ENCODE results near the gene CYB5R2.

The CYB5R2 gene

DNA sequence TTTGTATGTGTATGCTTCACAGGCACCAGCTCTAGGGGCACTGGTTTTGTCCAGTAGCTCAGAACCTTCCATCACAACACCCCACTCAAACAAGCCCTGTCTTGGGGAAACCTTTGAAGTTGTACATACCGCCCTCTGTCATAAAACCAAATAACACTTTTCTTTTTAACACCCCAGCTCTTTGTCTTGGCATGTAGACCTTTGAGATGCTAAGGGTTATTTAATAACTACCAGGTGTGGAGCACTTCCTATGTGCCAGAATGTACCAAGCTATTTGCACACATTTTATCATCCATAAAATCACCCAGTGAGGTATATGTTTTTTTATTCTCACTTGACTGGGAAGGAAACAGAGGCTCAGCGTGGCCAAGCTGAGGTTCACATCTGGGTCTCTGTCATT lies 50.6 kb downstream of the CYB5R2 start:
- no peak overlapping the region for H3K4me3 ChIP-seq (ENCODE audit: low read depth, low read length)
- TF ChIP-seq, protein P1, sequence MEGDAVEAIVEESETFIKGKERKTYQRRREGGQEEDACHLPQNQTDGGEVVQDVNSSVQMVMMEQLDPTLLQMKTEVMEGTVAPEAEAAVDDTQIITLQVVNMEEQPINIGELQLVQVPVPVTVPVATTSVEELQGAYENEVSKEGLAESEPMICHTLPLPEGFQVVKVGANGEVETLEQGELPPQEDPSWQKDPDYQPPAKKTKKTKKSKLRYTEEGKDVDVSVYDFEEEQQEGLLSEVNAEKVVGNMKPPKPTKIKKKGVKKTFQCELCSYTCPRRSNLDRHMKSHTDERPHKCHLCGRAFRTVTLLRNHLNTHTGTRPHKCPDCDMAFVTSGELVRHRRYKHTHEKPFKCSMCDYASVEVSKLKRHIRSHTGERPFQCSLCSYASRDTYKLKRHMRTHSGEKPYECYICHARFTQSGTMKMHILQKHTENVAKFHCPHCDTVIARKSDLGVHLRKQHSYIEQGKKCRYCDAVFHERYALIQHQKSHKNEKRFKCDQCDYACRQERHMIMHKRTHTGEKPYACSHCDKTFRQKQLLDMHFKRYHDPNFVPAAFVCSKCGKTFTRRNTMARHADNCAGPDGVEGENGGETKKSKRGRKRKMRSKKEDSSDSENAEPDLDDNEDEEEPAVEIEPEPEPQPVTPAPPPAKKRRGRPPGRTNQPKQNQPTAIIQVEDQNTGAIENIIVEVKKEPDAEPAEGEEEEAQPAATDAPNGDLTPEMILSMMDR (IDR thresholded peaks at IDR 0.05; ENCODE audit: low read depth, low read length): no peak

DNA sequence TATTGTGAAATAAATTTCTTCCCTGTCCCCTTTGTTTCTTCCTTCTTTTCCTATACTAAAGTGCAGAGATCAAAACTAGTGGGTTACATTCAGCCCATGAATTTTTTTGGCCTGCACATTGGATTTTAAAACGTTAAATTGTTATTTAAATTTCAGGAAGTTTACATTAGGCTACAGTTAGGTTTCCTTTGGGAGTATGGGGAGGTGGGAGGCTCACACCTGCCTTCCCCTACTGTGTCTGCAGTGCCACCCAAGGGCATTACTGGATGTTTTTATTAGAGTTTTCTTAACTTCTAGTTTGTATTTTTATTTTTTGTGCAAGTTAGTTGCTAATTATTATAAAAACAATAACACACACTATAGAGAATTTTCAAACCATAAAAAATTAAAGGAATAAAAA lies 51.7 kb downstream of the CYB5R2 start:
- TF ChIP-seq, protein P1 (IDR thresholded peaks at IDR 0.05; ENCODE audit: low read depth, low read length): no peak
- H3K4me3 ChIP-seq (ENCODE audit: low read depth, low read length): no peak overlapping the region

DNA sequence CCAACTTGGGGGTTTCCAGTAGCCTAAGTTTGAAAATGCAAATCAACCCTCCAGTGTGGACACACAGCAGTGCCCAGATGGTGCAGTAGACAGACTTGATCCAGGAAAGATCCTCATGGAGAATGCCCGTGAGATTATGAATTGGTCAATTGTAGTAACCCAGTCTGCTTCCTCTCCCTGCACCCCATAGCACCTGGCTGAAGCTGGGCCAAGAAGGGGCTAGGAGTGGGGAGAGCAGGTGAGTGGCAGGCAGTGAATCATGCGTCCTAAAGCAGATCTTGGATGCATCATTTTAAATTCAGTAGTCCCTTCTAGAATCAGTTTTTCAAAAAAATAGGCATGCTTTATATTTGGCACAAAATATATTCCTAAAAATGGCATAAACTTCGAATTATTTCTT lies 52.2 kb downstream of the CYB5R2 start:
- TF ChIP-seq, protein P1 (IDR thresholded peaks at IDR 0.05; ENCODE audit: low read depth, low read length): no peak
- no peak overlapping the region for H3K4me3 ChIP-seq (ENCODE audit: low read depth, low read length)

DNA sequence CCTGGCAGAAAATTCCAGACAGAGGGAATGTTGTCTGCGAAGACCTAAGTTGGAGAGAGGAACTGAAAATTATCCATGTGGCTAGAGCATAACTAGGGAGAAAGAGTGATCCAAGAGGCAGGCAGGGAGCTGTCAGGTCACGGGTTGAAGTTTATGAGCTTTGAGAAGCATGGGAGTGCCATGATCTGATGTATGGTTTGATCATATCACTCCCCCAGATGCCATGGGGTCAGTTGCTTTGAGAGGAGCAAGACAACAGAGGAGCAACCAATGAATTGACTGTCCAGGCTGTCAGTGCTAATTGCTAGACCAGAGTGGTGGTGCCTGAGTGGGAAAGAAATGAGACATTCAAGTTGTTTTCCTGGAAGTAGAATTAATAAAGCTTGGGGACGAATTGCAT lies 54.0 kb downstream of the CYB5R2 start:
- TF ChIP-seq, protein P1 (IDR thresholded peaks at IDR 0.05; ENCODE audit: low read depth, low read length): no peak
- no peak overlapping the region for H3K4me3 ChIP-seq (ENCODE audit: low read depth, low read length)

DNA sequence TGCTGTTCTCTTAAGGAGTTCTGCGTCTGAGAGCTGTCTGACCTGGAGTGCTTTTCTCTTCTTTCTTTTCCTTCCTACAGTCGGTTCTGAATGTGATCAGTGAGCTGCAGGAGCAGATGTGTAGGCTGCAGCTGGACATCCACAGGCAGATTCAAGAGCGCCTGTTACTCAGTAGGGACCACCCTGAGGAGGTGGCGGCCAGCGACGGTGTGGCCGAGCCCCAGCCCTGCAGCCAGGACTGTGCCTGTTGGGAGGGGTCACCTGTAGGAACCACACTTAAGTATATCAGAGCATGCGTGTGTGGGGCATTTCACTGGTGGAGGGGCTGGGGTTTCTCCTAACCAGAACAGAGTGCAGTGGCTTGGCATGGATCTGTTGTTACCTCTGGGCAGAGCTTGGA lies 56.3 kb downstream of the CYB5R2 start:
- TF ChIP-seq, protein P1 (IDR thresholded peaks at IDR 0.05; ENCODE audit: low read depth, low read length): no peak
- H3K4me3 ChIP-seq (ENCODE audit: low read depth, low read length): no peak overlapping the region

Data from WI38 (cell line).